GM10847 (cell line): ENCODE data around the gene DNAJC13.

Experiments used
- POLR2A ChIP-seq: IDR thresholded peaks from 2 replicates; pipeline ENCODE4 v1.6.1; 2011; ENCODE audit not compliant: insufficient read length; ENCODE audit errors: extremely low read depth

DNAJC13 gene

DNA sequence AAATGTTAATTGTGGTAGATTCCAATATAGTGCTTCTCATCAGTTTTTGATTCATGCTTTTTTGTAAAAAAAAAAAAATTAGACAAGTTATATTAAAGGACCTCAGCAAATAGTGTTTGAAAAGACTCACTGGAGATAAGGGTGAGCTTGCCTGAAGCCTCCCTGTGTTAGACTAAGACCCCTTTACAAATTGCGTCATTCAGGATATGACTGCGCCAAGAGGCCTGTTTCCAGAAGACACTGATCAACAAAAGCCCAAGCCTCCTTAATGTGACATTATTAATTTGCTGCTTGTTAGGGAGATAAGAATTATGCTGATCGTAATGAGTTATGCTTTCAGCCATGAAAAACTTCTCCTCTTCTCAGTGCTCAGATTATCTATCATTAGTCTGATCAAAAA is 13.0 kb upstream of the DNAJC13 start:
- no peak for TF ChIP-seq POLR2A

- no peak for TF ChIP-seq POLR2A
Observed at GRCh38 chr3:132405188-132405587, 12.1 kb upstream of the DNAJC13 start.

- no peak for TF ChIP-seq POLR2A
Observed at GRCh38 chr3:132405609-132406299, 11.5 kb upstream of the DNAJC13 start.

DNA sequence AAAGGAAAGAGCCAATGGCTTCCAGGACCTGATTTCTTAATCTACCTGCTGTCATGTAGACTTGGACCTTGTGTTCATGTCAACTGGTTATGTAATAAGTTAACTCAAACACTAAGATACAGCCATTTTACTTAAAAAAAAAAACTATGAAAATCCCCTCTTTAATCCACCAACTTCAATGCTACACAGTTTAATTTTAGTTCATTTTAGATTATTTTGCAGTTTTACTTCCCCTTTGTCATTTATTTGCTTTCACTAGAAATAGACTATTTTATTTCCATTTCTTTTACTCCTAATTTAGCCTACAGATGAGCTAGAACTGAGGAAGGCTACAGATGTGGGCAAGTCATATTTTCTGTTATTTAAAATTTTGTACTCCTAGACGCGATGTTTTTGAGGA is 10.7 kb upstream of the DNAJC13 start:
- no peak for TF ChIP-seq POLR2A

- TF ChIP-seq POLR2A: no peak
Observed at GRCh38 chr3:132407025-132407424, 10.3 kb upstream of the DNAJC13 start.

DNA sequence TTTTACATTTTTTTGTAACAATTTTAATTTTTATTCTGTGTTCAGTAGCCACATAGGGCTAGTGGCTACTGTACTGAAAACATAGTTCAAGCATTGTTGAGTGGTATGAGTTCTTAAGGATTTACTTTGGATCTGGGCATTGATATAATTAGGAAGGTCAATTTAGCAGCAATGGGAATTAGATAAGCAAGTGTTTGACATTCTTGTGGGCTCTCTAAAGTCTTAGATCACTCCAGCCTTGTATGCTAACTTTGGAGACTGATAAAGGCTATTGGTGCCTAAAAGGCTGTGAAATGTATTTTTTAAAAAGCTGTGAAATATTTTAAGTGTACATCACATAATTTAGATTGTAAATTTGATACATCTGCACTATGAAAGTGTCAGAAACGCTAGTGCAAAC is 2.5 kb upstream of the DNAJC13 start:
- TF ChIP-seq POLR2A: no peak

DNA sequence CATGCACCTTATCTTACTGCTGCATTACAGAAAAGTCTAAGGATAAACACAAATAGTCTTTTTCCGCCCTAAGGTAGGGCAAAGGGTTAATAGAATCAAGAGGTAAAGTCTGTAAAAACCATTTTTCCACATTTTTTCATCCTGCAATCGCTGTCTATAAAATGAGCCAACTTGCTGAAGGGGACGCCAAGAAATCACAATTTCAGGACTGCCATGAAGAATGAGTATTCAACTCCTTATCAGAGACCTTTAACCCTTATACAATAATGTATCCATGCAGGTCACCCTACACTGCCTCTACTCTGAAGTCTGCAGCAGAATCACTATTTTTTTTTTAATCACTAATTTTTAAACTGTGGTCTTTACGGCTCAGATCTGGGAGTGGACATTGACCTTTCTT is 1.1 kb upstream of the DNAJC13 start:
- TF ChIP-seq POLR2A: no peak

GRCh38 chr3:132417695-132418411 is 551 bp downstream of the DNAJC13 start:
- no peak for TF ChIP-seq POLR2A

DNA sequence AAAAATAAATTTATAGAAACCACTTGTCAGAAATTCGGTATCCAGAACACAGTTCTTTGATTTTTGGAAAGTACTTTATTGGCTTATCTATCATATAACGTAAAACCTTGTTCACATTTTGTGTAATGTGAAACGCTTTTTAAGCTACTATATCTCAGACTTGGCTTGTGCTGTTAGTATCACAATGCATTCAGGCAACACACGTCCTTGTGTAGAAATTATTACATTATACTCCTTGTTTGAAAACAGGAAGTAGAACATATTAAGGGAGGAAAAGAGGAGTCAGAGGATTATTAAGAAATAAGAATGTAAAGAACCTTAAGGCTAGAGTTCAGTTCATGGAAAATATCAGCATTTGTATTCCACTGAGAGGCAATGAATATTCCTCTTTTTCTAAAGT is 1.6 kb downstream of the DNAJC13 start:
- TF ChIP-seq POLR2A: no peak

DNA sequence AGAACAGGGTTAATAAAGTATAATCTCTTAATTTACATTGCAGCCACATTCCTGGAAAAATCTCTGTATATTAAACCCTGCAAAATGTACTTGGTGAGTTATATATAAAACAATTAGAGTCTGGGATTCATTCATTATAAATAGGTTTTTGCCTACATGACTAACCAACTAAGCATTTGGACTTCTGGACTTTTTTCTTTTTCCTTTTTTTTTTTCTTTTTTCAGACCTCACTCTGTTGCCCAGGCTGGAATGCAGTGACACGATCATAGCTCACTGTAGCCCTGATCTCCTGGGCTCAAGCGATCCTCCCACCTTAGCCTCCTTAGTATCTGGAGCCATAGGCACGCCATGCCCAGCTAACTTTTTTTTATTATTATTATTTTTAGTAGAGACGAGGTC is 4.5 kb downstream of the DNAJC13 start:
- TF ChIP-seq POLR2A: no peak

DNA sequence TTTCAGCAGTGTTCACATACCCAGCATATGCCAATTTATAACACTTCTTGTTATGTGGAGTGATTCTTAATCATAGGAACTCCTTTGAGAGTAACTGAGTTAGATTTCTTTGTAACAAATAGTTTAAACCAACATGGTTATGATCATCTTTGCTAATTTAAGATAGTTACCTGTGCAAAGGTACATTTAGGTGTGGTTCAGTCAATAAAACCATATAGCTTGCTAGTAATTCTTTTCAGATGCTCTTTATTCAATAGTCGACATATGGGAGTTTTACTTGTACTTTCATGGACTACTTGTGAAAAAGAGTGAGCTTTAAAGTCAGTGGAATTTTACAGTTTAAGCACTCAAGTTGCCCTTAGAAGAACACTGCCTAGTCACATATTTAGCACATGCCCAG is 5.2 kb downstream of the DNAJC13 start:
- no peak for TF ChIP-seq POLR2A

DNA sequence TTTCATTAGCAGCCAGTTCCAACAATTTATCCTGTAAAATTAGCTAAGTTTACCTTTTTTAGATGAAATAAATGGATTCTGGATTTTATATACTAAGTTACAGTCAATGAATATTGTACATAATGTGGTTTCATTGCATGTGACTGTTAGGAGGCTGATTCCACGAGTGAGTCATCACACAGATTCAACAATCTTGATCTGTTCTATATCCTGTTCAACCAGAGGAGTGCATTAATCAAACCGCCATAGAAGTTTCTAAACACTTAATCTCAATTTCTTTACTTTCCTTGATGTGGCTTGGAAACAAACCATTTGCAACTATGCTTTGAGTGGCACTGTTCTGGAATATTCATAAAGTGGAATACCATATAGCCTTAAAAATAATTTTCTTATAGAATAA is 15.3 kb downstream of the DNAJC13 start:
- no peak for TF ChIP-seq POLR2A

DNA sequence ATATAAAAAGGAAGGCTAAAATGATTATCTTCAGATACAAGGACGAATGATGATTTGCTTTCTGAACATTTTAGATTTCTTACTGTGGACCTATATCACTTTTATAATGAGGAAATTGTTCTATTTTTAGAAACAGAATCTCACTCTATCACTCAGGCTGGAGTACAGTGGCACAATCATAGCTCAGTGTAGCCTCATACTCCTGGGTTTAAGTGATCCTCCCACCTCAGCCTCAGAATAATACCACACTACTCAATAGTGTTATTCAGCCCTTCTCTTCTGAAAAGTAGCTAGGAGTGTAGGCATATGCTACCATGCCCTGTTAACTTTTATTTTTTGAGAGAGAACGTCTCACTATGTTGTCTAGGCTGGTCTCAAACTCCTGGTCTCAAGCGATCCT is 15.8 kb downstream of the DNAJC13 start:
- no peak for TF ChIP-seq POLR2A

GRCh38 chr3:132435224-132435910 is 18.1 kb downstream of the DNAJC13 start:
- no peak for TF ChIP-seq POLR2A

GRCh38 chr3:132435911-132436425 is 18.7 kb downstream of the DNAJC13 start:
- TF ChIP-seq POLR2A: no peak

- no peak for TF ChIP-seq POLR2A
Observed at GRCh38 chr3:132443421-132443820, 26.1 kb downstream of the DNAJC13 start.
